Measurements from ENCODE around the gene TECPR2.

DNA sequence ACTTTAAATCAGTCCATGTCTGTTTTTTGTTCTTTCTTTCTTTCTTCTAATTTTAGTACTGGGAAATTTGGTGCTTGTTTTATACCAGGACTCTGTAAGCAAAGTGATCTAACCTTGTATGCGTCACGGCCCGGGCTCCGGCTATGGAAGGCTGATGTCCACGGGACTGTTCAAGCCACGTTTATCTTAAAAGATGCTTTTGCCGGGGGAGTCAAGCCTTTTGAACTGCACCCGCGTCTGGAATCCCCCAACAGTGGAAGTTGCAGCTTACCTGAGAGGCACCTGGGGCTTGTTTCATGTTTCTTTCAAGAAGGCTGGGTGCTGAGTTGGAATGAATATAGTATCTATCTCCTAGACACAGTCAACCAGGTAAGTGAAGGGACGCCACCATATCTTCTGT is 62.2 kb downstream of the TECPR2 start:
- TF ChIP-seq, protein P1, sequence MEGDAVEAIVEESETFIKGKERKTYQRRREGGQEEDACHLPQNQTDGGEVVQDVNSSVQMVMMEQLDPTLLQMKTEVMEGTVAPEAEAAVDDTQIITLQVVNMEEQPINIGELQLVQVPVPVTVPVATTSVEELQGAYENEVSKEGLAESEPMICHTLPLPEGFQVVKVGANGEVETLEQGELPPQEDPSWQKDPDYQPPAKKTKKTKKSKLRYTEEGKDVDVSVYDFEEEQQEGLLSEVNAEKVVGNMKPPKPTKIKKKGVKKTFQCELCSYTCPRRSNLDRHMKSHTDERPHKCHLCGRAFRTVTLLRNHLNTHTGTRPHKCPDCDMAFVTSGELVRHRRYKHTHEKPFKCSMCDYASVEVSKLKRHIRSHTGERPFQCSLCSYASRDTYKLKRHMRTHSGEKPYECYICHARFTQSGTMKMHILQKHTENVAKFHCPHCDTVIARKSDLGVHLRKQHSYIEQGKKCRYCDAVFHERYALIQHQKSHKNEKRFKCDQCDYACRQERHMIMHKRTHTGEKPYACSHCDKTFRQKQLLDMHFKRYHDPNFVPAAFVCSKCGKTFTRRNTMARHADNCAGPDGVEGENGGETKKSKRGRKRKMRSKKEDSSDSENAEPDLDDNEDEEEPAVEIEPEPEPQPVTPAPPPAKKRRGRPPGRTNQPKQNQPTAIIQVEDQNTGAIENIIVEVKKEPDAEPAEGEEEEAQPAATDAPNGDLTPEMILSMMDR (IDR thresholded peaks at IDR 0.05; ENCODE audit: low read depth, low read length, poor library complexity, severe bottlenecking) = no peak
- no peak for TF ChIP-seq EZH2phosphoT487 (IDR thresholded peaks at IDR 0.05; ENCODE audit: borderline replicate concordance, low read length)

All from DOHH2 (cell line).